ENCODE data around the gene GCNT3. TPM values are rescaled to one million over a fixed set of nuclear protein-coding genes. Genes with fewer than 3 reads are reported as not detected.

GCNT3 gene
- total RNA-seq, 2 experiments from 2014 or later: not detected

- intact Hi-C loops (cut with micrococcal nuclease): no loop called here
- Mint-ChIP-seq H3K4me3 (peak overlapping the region; percentile 24), H3K4me1 (ENCODE audit: low read depth) (peaks cover 12% of the 10 kb centered on the region), H3K9me3 (no peaks in the 10 kb centered on the region), H3K27ac (no peak overlapping the region), H3K36me3 (ENCODE audit: low read depth) (no peaks in the 10 kb centered on the region), H3K27me3 (peaks cover 10% of the 10 kb centered on the region)
- no peak for DNase-seq
- peak; percentile 51 for ATAC-seq
- CTCF ChIA-PET: interaction anchor here (1.4 kb wide), 1 partner anchor 60 kb away, joined by 3 read pairs; no protein-coding TSS in a partner anchor
- POLR2A ChIA-PET: interaction anchor here (0.7 kb wide), 1 partner anchor 1396 kb away, joined by 3 read pairs; no protein-coding TSS in a partner anchor
- TF ChIP-seq, protein P1, sequence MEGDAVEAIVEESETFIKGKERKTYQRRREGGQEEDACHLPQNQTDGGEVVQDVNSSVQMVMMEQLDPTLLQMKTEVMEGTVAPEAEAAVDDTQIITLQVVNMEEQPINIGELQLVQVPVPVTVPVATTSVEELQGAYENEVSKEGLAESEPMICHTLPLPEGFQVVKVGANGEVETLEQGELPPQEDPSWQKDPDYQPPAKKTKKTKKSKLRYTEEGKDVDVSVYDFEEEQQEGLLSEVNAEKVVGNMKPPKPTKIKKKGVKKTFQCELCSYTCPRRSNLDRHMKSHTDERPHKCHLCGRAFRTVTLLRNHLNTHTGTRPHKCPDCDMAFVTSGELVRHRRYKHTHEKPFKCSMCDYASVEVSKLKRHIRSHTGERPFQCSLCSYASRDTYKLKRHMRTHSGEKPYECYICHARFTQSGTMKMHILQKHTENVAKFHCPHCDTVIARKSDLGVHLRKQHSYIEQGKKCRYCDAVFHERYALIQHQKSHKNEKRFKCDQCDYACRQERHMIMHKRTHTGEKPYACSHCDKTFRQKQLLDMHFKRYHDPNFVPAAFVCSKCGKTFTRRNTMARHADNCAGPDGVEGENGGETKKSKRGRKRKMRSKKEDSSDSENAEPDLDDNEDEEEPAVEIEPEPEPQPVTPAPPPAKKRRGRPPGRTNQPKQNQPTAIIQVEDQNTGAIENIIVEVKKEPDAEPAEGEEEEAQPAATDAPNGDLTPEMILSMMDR (IDR thresholded peaks at IDR 0.05): no peak
Observed at GRCh38 chr15:59590027-59590426, 21.6 kb upstream of the GCNT3 start.

DNA sequence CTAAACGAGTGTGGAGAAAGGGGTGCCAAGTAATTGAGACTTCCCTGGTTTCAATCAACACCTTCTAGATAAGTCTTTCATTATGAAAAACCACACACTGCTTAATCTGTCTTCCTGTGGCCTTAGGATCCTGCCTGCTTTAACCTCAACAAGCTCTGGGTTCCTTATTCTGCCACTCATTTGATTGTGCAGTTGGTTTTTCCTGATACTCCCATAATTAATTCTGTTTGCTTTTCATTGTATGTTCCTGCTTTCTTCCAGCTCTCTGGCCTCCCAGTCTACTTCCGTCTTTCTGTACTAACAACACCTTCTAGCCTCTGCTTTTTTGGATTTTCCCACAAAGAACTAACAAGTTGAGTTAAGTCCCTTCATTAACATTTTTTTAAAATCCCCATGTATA, 20.2 kb upstream of the GCNT3 start:
- H3K27me3 Mint-ChIP-seq: peaks cover 10% of the 10 kb centered on the region
- peaks cover 12% of the 10 kb centered on the region for H3K4me1 Mint-ChIP-seq (ENCODE audit: low read depth)
- no peaks in the 10 kb centered on the region for H3K36me3 Mint-ChIP-seq (ENCODE audit: low read depth)
- CTCF ChIA-PET: interaction anchor here (1.2 to 3.0 kb wide), 2 partner anchors 10 to 59 kb away, joined by 3 to 10 read pairs; no protein-coding TSS in a partner anchor
- DNase-seq: no peak
- H3K4me3 Mint-ChIP-seq: no peak overlapping the region
- TF ChIP-seq, protein P1 (IDR thresholded peaks at IDR 0.05): no peak
- H3K9me3 Mint-ChIP-seq: no peaks in the 10 kb centered on the region
- intact Hi-C loops (cut with micrococcal nuclease): no loop called here
- H3K27ac Mint-ChIP-seq: no peak overlapping the region
- POLR2A ChIA-PET: interaction anchor here (0.6 kb wide), 1 partner anchor 419 kb away, joined by 3 read pairs; no protein-coding TSS in a partner anchor
- no peak for ATAC-seq

GRCh38 chr15:59594493-59594942, 17.1 kb upstream of the GCNT3 start:
- intact Hi-C loops (cut with micrococcal nuclease): no loop called here
- ChIA-PET POLR2A (no interaction called here), CTCF (interaction anchor here (0.8 kb wide), 1 partner anchor 102 kb away, joined by 3 read pairs; no protein-coding TSS in a partner anchor)
- TF ChIP-seq, protein P1 (IDR thresholded peaks at IDR 0.05): no peak
- no peak for ATAC-seq
- Mint-ChIP-seq H3K36me3 (ENCODE audit: low read depth) (no peaks in the 10 kb centered on the region), H3K9me3 (no peaks in the 10 kb centered on the region), H3K27ac (no peak overlapping the region), H3K4me3 (no peak overlapping the region), H3K4me1 (ENCODE audit: low read depth) (peaks cover 12% of the 10 kb centered on the region), H3K27me3 (peaks cover 8% of the 10 kb centered on the region)
- no peak for DNase-seq

- Mint-ChIP-seq H3K27ac (no peak overlapping the region), H3K27me3 (peaks cover 7% of the 10 kb centered on the region), H3K4me1 (ENCODE audit: low read depth) (peaks cover 11% of the 10 kb centered on the region), H3K4me3 (no peak overlapping the region), H3K9me3 (no peaks in the 10 kb centered on the region), H3K36me3 (ENCODE audit: low read depth) (no peaks in the 10 kb centered on the region)
- intact Hi-C loops (cut with micrococcal nuclease): no loop called here
- POLR2A ChIA-PET: interaction anchor here (1.2 kb wide), 1 partner anchor 63 kb away, joined by 3 read pairs; the partner anchor contains the start of gene GTF2A2
- CTCF ChIA-PET: interaction anchor here (0.8 kb wide), 1 partner anchor 103 kb away, joined by 3 read pairs; no protein-coding TSS in a partner anchor
- ATAC-seq: no peak
- TF ChIP-seq, protein P1 (IDR thresholded peaks at IDR 0.05): no peak
- no peak for DNase-seq
Observed at GRCh38 chr15:59594991-59595390, 16.6 kb upstream of the GCNT3 start.

GRCh38 chr15:59595434-59595915, 16.1 kb upstream of the GCNT3 start:
- Mint-ChIP-seq H3K4me1 (ENCODE audit: low read depth) (peaks cover 8% of the 10 kb centered on the region), H3K36me3 (ENCODE audit: low read depth) (no peaks in the 10 kb centered on the region), H3K27me3 (peaks cover 4% of the 10 kb centered on the region), H3K9me3 (no peaks in the 10 kb centered on the region), H3K27ac (no peak overlapping the region), H3K4me3 (no peak overlapping the region)
- TF ChIP-seq, protein P1 (IDR thresholded peaks at IDR 0.05): no peak
- ATAC-seq: no peak
- CTCF ChIA-PET: no interaction called here
- POLR2A ChIA-PET: interaction anchor here (1.2 kb wide), 1 partner anchor 62 kb away, joined by 3 read pairs; the partner anchor contains the start of gene GTF2A2
- no peak for DNase-seq
- intact Hi-C loops (cut with micrococcal nuclease): no loop called here
